SU-DHL-6 (cell line): ENCODE measurements around the gene SLC24A3.

Experiments used
- H2AFZ ChIP-seq: fragments of 200-600 bp; sonication (generic); 2 replicates; pipeline ENCODE4 v1.6.1; 2014; ENCODE audit warnings: low read depth, mild to moderate bottlenecking, moderate library complexity, mixed read lengths, antibody characterized with exemption, low read length; ENCODE audit not compliant: severe bottlenecking
- H3F3A ChIP-seq: fragments of 200-600 bp; shearing (Covaris generic); 2 replicates; pipeline ENCODE4 v1.6.0; 2016; ENCODE audit warnings: antibody characterized with exemption, mild to moderate bottlenecking; ENCODE audit not compliant: insufficient read depth
- H3K27ac ChIP-seq: fragments of 200-600 bp; sonication (generic); 2 replicates; pipeline ENCODE4 v1.5.1; 2016; ENCODE audit warnings: low read depth, mild to moderate bottlenecking, low read length, moderate library complexity, mixed read lengths
- H3K27me3 ChIP-seq: fragments of 200-600 bp; sonication (generic), shearing (Covaris generic); 2 replicates; pipeline ENCODE4 v1.6.0; 2014; ENCODE audit warnings: mild to moderate bottlenecking, low read length
- H3K36me3 ChIP-seq: fragments of 200-600 bp; sonication (generic); 2 replicates; pipeline ENCODE4 v1.6.1; 2014; ENCODE audit warnings: mild to moderate bottlenecking, low read length, mixed read lengths
- H3K4me2 ChIP-seq: fragments of 300-600, 200-600 bp; shearing (Covaris generic), sonication (generic); 2 replicates; pipeline ENCODE4 v1.6.0; 2014; ENCODE audit warnings: low read length, low read depth, mild to moderate bottlenecking; ENCODE audit not compliant: poor library complexity, severe bottlenecking
- H3K4me3 ChIP-seq: fragments of 200-600 bp; sonication (generic); 2 replicates; pipeline ENCODE4 v1.5.1; 2014; ENCODE audit warnings: antibody characterized with exemption, low read length, mild to moderate bottlenecking, mixed read lengths; ENCODE audit not compliant: insufficient read depth, poor library complexity, severe bottlenecking
- H3K79me2 ChIP-seq: fragments of 200-600 bp; sonication (generic); 2 replicates; pipeline ENCODE4 v1.6.1; 2014; ENCODE audit warnings: mild to moderate bottlenecking, low read length, moderate library complexity; ENCODE audit not compliant: insufficient read depth
- H3K9ac ChIP-seq: fragments of 200-600 bp; sonication (generic); 2 replicates; pipeline ENCODE4 v1.7.0; 2014; ENCODE audit warnings: mild to moderate bottlenecking, low read length
- H3K9me2 ChIP-seq: fragments of 200-600 bp; sonication (generic); replicated peaks from 2 replicates; pipeline ENCODE4 v1.6.1; 2014; ENCODE audit warnings: low read length; ENCODE audit not compliant: insufficient read depth
- H3K9me3 ChIP-seq: fragments of 200-600 bp; sonication (generic); 2 replicates; pipeline ENCODE4 v1.6.1; 2014; ENCODE audit warnings: low read length, mixed read lengths; ENCODE audit not compliant: insufficient read depth
- H4K20me1 ChIP-seq: fragments of 200-600 bp; sonication (generic); 2 replicates; pipeline ENCODE4 v1.6.1; 2014; ENCODE audit warnings: low read depth, mild to moderate bottlenecking, antibody characterized with exemption, low read length, moderate library complexity, mixed read lengths
- EZH2phosphoT487 ChIP-seq: fragments of 200-600 bp; sonication (generic), shearing (Covaris generic); conservative IDR thresholded peaks from 2 replicates; pipeline ENCODE4 v1.6.1; 2018; ENCODE audit warnings: mild to moderate bottlenecking, antibody characterized with exemption, low read length, moderate library complexity, mixed read lengths
- TF ChIP-seq, protein P1 (sequence below): fragments of 200-600 bp; sonication (generic); IDR thresholded peaks from one replicate; pipeline ENCODE4 v1.5.1; 2017; ENCODE audit warnings: antibody characterized with exemption, mild to moderate bottlenecking, low read length, moderate library complexity; ENCODE audit not compliant: insufficient read depth, poor library complexity, severe bottlenecking

SLC24A3 gene

GRCh38 chr20:19327401-19327800 lies 115.0 kb downstream of the SLC24A3 start:
- no peaks in the 10 kb centered on the region for H3K27me3 ChIP-seq

GRCh38 chr20:19328676-19329075 lies 116.2 kb downstream of the SLC24A3 start:
- Histone ChIP-seq H3K4me3 (no peak overlapping the region), H3K4me2 (no peak overlapping the region), H3K27ac (no peak overlapping the region), H2AFZ (no peak overlapping the region), H3K9me2 (no peaks in the 10 kb centered on the region), H3K9ac (no peak overlapping the region), H4K20me1 (no peaks in the 10 kb centered on the region), H3K9me3 (no peaks in the 10 kb centered on the region), H3K36me3 (no peaks in the 10 kb centered on the region), H3K27me3 (no peaks in the 10 kb centered on the region), H3K79me2 (no peaks in the 10 kb centered on the region), H3F3A (no peaks in the 10 kb centered on the region)
- TF ChIP-seq, protein P1, sequence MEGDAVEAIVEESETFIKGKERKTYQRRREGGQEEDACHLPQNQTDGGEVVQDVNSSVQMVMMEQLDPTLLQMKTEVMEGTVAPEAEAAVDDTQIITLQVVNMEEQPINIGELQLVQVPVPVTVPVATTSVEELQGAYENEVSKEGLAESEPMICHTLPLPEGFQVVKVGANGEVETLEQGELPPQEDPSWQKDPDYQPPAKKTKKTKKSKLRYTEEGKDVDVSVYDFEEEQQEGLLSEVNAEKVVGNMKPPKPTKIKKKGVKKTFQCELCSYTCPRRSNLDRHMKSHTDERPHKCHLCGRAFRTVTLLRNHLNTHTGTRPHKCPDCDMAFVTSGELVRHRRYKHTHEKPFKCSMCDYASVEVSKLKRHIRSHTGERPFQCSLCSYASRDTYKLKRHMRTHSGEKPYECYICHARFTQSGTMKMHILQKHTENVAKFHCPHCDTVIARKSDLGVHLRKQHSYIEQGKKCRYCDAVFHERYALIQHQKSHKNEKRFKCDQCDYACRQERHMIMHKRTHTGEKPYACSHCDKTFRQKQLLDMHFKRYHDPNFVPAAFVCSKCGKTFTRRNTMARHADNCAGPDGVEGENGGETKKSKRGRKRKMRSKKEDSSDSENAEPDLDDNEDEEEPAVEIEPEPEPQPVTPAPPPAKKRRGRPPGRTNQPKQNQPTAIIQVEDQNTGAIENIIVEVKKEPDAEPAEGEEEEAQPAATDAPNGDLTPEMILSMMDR, result no peak
- TF ChIP-seq EZH2phosphoT487, result no peak

More at GRCh38 chr20:19327401-19327800, 115.0 kb downstream of the SLC24A3 start:
- Histone ChIP-seq H3K9me3 (no peaks in the 10 kb centered on the region), H4K20me1 (no peaks in the 10 kb centered on the region), H3K9ac (no peak overlapping the region), H3K27ac (no peak overlapping the region), H3K79me2 (no peaks in the 10 kb centered on the region), H2AFZ (no peak overlapping the region), H3F3A (no peaks in the 10 kb centered on the region), H3K36me3 (no peaks in the 10 kb centered on the region), H3K9me2 (no peaks in the 10 kb centered on the region), H3K4me2 (no peak overlapping the region), H3K4me3 (no peak overlapping the region)
- TF ChIP-seq, protein P1, result no peak
- TF ChIP-seq EZH2phosphoT487, result no peak

DNA sequence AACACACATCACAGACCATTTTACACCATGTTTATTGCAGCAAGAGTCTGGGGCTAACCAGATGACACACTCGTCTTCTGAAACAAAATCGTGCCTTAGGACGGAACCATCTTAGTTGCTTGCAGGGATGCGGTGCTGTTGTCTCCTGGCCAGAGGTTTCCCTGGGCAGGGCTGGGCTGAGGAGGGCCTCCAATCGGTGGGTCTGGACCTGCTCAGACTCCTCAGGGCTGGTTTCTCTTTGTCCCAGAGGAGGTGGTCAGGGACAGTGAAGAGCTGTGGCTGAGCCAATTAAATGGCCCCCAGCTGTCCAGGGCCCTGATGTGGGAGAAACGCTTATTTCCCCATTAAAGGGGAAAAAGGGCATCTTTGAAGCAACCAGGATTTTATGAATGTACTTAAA lies 117.6 kb downstream of the SLC24A3 start:
- Histone ChIP-seq H4K20me1 (no peaks in the 10 kb centered on the region), H3K9me2 (no peaks in the 10 kb centered on the region), H3K36me3 (no peaks in the 10 kb centered on the region)

More for the DNA sequence above, 117.6 kb downstream of the SLC24A3 start:
- no peak overlapping the region for H3K4me3 ChIP-seq
- no peaks in the 10 kb centered on the region for H3K79me2 ChIP-seq
- H2AFZ ChIP-seq, result no peak overlapping the region
- H3F3A ChIP-seq, result no peaks in the 10 kb centered on the region
- H3K27me3 ChIP-seq, result no peaks in the 10 kb centered on the region
- no peak overlapping the region for H3K27ac ChIP-seq
- H3K9me3 ChIP-seq, result no peaks in the 10 kb centered on the region
- no peak overlapping the region for H3K4me2 ChIP-seq
- no peak for TF ChIP-seq EZH2phosphoT487
- TF ChIP-seq, protein P1, result no peak
- H3K9ac ChIP-seq, result no peak overlapping the region
